Left lung (tissue), 10 donors: ENCODE data around the gene ERCC6L. TPM values are rescaled to one million over a fixed set of nuclear protein-coding genes. Genes with fewer than 3 reads are reported as not detected.

Source experiments
- ATAC-seq: fragments of 200-7000 bp; cut with Tn5 transposase; one replicate; pipeline ENCODE4 v1.9.1; 2020; ENCODE audit warnings: moderate library complexity
- DNase-seq, 4 donors: peaks; one replicate each; pipeline ENCODE4 v3.0.0-alpha.2; 2013 to 2020
- H3K27ac ChIP-seq, 2 donors: fragments of 200-600 bp; sonication (generic) in 1 of 2; one replicate each; pipeline versions ENCODE4 v1.5.0 to v1.8.0; 2020 to 2021
- H3K27me3 ChIP-seq, 2 donors: fragments of 200-600 bp; sonication (generic) in 1 of 2; one replicate each; pipeline versions ENCODE4 v1.5.0 to v1.8.0; 2020 to 2021
- H3K36me3 ChIP-seq, 2 donors: fragments of 200-600 bp; sonication (generic) in 1 of 2; one replicate each; pipeline versions ENCODE4 v1.5.0 to v1.8.0; 2020 to 2021
- H3K4me1 ChIP-seq, 2 donors: fragments of 200-600 bp; one replicate each; pipeline ENCODE4 v1.8.0; 2021
- H3K4me3 ChIP-seq, 2 donors: fragments of 200-600 bp; sonication (generic) in 1 of 2; one replicate each; pipeline versions ENCODE4 v1.5.0 to v1.8.0; 2020 to 2021; ENCODE audit warnings: mild to moderate bottlenecking in 1 of 2
- H3K9me3 ChIP-seq, 2 donors: fragments of 200-600 bp; sonication (generic) in 1 of 2; one replicate each; pipeline versions ENCODE4 v1.5.0 to v1.8.0; 2020 to 2021
- CTCF ChIP-seq, 2 donors: fragments of 200-600 bp; sonication (generic) in 1 of 2; IDR thresholded peaks; one replicate each; pipeline versions ENCODE4 v1.5.0 to v1.8.0; 2021; ENCODE audit warnings: antibody characterized with exemption in 2 of 2
- intact Hi-C, 2 donors: fragments of 100-400 bp; cut with DNase I; formaldehyde crosslinking; loops; one replicate each; pipeline versions ENCODE4 v1.11.2 to v1.14.2; 2022
- polyA plus RNA-seq, 6 donors: library from polyadenylated mRNA; unstranded; fragments of 120-200 nt; gene quantifications; one replicate each; pipeline ENCODE4 v1.2.1, GENCODE V29; 2013; ENCODE audit not compliant: insufficient read length in 6 of 6
- total RNA-seq, 2 donors: library from RNA; stranded (reverse); fragmentation: NEBNext Ultra II Directional; extraction: Animal tissue kit (Norgen Biotek cat#: 25700); gene quantifications; one replicate each; pipeline ENCODE4 v1.2.1, GENCODE V29; 2021
- donor health status: DM: no; HTN: yes; CAD: no.
- donor health status: DM: no; HTN: no; CAD: no.

Gene ERCC6L
- total and polyA plus RNA-seq, 8 donors = 1.1 to 6.8 (median 3.6) TPM

- DNase-seq (no peak), ATAC-seq (no peak)
- H3K27ac ChIP-seq = no peak overlapping the region
- intact Hi-C loops = no loop called here
- H3K36me3 ChIP-seq = peaks cover 0 to 30% of the 10 kb centered on the region in 2 donors
- TF ChIP-seq CTCF (IDR thresholded peaks at IDR 0.05) = no peak
- H3K4me1 ChIP-seq = no peaks in the 10 kb centered on the region
- H3K9me3 ChIP-seq = no peaks in the 10 kb centered on the region
- H3K4me3 ChIP-seq = no peak overlapping the region
- H3K27me3 ChIP-seq = no peaks in the 10 kb centered on the region
Measured at GRCh38 chrX:72265263-72265662, 26.4 kb upstream of the ERCC6L start.

DNA sequence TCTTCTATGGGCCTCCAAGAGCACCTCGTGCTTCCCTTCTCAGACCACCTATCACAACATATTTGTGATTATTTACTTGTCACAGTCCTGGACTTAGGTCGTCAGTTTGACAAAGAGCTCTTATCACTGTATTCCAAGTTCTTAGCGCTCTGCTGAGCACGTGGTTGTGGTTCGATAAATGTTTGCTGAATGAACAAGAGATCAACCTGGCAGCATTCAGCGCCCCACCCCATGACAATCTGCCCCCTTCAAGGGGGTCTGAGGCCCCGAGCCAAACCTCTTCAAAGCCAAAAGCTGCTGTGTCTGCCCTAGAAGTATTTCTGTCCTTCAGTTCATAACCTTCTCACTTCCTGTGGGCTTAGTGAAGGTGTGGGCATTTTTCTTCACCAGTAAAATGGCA is 23.2 kb upstream of the ERCC6L start:
- ATAC-seq = peak; percentile 63
- H3K9me3 ChIP-seq = no peaks in the 10 kb centered on the region
- no peak for TF ChIP-seq CTCF (IDR thresholded peaks at IDR 0.05)
- H3K27ac ChIP-seq = no peak overlapping the region
- intact Hi-C loops = no loop called here
- H3K4me3 ChIP-seq = no peak overlapping the region
- H3K36me3 ChIP-seq = peaks cover 0 to under 1% of the 10 kb centered on the region in 2 donors
- H3K27me3 ChIP-seq = no peaks in the 10 kb centered on the region
- no peaks in the 10 kb centered on the region for H3K4me1 ChIP-seq
- no peak for DNase-seq

DNA sequence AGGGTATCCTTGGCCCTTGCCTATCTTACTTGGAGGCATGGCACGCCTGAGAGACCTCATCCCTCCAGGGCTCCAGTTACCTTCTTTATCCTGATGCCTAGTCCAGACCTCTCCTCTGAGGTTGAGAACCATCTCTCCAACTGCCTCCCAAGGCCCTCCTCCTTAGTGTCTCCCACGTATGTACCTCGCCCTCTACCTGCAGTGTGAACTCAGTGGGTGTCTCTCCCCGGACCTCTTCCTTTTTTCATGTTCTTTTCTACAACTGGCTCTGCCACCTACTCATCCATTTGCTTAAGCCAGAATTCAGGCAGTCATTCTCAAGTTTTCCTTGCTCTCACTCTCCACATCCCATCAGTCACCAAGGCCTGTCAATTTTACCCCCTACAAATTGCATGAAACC is 21.6 kb upstream of the ERCC6L start:
- Histone ChIP-seq H3K27me3 (peaks cover 0 to 3% of the 10 kb centered on the region in 2 donors), H3K27ac (no peak overlapping the region), H3K9me3 (no peaks in the 10 kb centered on the region), H3K4me3 (no peak overlapping the region), H3K4me1 (no peaks in the 10 kb centered on the region), H3K36me3 (no peaks in the 10 kb centered on the region)
- intact Hi-C loops = no loop called here
- TF ChIP-seq CTCF (IDR thresholded peaks at IDR 0.05) = no peak
- no peak for DNase-seq
- ATAC-seq = no peak

DNA sequence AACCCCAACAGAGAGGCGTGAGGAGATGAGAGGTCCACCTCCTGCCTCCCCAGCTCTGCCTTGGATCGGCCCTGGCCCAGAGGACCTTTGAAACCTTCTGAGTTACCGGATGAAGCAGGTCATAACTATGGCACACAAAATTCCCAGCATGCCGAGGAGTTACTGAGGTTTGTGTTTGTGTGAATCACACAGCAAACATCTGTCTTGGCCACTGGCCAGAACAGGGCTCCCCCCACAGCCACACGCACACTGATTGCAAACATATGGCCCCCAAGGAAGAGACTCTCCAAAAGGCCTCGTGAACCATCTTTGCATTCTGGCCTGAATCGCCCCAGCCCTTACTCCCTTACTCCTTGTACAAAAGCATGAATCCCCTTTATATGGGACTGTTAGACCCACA is 19.3 kb upstream of the ERCC6L start:
- Histone ChIP-seq H3K4me3 (no peak overlapping the region), H3K4me1 (no peaks in the 10 kb centered on the region), H3K9me3 (no peaks in the 10 kb centered on the region), H3K27me3 (peaks cover 12 to 13% of the 10 kb centered on the region in 2 donors), H3K36me3 (no peaks in the 10 kb centered on the region), H3K27ac (no peak overlapping the region)
- no peak for ATAC-seq
- intact Hi-C loops = no loop called here
- TF ChIP-seq CTCF (IDR thresholded peaks at IDR 0.05) = no peak
- DNase-seq = no peak

DNA sequence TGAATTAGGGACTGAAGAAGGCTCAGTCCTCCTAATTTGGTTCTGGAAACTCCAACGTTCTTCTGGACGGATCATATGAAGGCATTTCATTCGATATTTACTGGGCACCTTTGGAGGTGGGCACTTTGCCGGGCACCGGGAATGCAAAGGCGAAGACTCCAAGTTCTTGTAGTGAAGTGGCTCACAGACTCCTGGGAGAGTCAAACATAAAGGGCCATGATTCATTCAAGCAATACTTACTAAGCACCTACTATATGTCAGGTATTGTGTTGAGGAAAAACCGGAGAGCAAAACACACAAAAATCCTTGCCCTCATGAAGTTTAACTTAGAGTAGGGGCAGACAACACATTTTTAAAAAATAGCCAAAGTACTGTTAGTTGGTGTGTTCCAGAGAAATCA is 17.0 kb upstream of the ERCC6L start:
- H3K4me3 ChIP-seq = no peak overlapping the region
- H3K27me3 ChIP-seq = peaks cover 12 to 20% of the 10 kb centered on the region in 2 donors
- ATAC-seq (peak; percentile 58), DNase-seq (no peak)
- H3K36me3 ChIP-seq = no peaks in the 10 kb centered on the region
- no peaks in the 10 kb centered on the region for H3K9me3 ChIP-seq
- H3K27ac ChIP-seq = no peak overlapping the region
- intact Hi-C loops = no loop called here
- H3K4me1 ChIP-seq = no peaks in the 10 kb centered on the region
- TF ChIP-seq CTCF (IDR thresholded peaks at IDR 0.05) = no peak
